T-helper 22 cell (primary cell): ENCODE results near the gene PLXNA4.
"Not testable (repeated sequence)": the region's sequence is repeated elsewhere in the genome, so short reads cannot be mapped to it uniquely, and the experiment has no call there.

Experiments
- DNase-seq: peaks from one replicate; pipeline ENCODE4 v3.0.0-alpha.2; 2020; ENCODE audit warnings: low read depth

Gene PLXNA4

DNA sequence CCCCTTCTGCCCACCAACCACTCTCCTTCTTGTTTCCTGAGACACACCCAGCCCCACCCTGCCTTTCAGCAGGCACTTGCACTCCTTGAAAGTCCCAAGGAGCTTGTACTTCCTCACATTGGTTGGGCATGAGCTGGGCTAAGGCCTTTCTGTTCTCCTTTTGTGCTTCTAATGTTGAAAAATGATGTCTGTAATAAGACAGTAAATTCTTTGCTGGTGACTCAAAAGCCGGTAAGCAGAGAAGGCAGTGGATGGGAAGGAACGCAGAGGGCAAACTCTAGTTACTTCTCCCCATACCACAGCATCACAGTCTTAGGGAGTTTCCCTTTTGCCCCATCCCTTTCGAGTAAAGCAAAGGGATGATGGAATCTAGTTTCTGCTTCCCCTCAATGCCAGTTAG, 185.6 kb downstream of the PLXNA4 start:
- no peak for DNase-seq

DNA sequence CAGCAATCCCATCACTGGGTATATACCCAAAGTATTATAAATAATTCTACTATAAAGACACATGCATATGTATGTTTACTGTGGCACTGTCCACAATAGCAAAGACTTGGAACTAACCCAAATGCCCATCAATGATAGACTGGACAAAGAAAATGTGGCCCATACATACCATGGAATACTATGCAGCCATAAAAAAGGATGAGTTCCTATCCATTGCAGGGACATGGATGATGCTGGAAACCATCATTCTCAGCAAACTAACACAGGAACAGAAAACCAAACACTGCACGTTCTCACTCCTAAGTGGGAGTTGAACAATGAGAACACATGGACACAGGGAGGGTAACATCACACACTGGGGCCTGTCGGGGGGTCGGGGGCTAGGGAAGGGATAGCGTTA, 186.2 kb downstream of the PLXNA4 start:
- not testable (repeated sequence) for DNase-seq

DNA sequence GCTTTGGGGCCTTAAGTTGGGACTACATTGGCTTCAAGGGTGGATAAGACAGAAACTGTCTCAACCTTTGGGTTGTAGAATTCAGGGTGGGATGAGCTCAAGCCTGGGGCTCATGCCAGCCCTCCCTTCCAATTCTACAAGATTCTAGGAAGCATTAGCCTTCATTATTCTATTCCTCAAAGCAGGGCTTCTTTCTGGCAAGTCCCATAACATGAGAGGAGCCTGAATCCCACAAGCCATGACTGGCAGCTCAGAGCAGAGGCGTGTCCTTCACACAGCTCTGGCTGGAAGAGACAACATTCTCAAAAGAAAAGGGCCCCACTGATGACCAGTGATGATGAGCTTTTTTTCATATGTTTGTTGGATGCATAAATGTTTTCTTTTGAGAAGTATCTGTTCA, 187.6 kb downstream of the PLXNA4 start:
- no peak for DNase-seq

DNA sequence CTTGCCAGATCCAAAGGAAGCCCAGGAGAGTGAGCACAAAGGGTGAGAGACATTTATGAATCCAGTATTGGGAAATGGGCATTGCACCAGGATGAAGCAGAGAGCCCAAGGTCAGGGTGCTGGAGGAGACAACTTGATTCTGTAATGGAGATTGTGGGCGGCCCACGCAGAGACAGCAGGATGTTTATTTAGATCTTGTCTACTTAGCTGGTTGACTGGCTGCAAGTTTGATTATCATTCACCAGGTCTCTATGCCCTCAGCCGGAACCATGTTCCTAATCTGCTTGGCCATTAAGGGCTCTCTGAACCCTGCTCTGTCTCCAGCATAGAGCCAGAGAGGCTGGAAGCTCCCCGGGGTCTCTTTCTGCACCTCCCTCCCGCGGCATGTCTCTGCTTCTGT, 188.7 kb downstream of the PLXNA4 start:
- DNase-seq: no peak

DNA sequence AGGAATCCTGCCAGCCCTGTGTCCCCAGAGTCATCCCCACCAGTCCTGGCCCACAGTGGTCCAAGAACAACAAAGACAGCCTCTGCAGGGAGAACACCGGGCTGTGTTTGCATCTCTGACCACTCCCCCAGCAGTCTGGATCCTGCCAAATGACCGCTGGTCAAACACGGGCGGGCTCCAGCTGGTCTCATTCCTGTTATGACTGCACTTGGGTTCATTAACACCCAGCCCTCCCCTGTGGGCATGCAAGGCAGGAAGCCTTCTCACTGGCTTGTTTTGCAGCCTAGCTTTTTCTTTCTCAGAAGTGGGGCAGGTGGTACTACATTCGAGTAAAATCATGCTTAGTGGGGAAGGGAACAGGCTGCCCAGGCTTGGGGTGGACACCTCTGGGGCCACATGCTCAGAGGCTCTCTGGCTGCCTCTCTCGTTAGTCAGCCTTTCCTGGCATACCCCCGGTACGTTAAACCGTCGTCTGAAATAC, 190.0 kb downstream of the PLXNA4 start:
- DNase-seq: no peak

DNA sequence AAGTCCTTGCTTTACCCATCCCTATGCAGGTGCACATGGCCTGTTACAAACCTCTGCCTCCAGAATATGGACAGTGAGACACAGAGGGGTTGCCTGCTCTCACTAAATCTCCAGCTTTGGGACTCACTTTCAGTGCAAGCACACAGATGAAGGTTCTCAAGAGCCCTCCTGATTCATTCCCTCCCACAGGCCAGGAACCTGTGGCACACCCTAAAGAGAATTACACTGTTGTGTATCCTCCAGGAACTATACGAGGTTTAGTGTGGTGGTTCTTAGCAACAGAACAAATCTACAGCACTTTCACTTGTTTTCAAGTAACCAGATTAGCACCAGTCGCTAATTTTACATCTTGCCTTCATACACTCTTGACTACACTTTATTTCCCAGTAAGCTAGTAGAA, 192.3 kb downstream of the PLXNA4 start:
- no peak for DNase-seq

DNA sequence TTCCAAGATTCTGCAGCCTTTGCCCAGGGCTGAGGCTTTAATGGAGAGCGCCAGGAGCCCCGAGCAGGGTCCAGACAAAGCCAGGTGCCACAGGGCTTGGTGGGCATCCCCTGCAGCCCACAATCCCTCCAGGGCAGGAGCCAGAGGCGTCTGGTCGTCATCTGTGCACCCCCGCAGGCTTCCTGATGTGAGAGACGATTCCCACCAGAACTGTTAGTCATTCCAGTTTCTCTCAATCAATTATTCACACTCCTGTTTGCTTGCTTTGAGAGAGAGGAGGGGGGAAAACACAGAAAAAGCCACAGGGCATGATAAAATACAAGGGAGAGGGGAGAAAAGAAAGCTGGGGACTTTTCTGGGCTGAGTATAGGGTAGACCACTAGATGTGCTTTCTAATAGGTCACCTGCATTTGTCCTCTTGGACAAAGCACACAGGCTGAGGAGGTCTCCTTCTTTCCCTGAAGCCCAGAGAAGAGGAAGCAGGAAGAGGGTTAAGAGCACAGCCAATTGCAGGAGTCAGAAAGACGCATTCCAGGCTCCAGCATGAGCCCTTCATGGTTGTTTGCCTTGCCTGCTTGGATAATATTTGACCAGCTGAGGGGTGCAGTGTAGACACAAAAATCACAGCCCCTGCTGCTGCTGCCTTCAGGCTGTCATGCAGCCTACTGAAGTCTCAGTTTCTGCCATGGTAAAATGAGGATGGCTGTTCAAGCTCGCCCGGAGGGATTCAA, 194.4 kb downstream of the PLXNA4 start:
- DNase-seq: no peak

DNA sequence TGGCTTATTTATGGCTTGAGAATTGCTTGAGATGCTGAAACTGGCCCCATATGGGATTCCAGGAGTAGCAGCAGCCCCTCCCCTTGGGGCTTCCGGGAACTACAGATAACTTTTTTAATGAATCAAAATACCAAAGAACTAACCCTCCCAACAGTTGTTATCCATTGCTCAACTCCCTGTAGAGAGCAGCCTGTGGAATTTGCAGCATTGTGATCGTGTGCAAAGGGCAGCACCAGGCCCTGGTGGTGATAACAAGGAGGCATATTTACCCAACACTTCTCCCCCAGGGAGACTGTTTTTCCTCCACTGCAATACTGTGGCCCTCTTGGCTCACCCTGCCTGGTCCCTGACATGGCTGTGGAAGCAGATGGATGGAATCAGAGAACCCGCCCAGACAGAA, 196.2 kb downstream of the PLXNA4 start:
- no peak for DNase-seq

DNA sequence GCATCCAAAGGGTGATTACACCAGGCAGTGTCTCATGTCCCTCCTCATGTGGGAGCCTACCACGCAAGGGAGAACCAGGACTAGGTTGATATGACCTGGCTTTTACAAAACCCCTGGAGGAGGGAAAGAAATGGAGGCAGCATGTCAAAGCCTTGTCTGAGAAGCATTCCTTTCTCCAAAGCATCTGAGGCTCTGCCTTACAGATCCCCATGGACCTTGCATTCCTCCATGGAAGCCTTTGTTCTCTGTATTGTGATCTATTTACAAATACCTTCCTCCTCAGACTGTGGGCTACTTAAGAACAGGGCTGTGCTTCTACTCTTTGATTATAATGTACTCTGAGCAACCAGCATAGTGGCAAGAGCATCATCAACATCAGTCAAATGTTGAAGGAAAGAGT, 197.0 kb downstream of the PLXNA4 start:
- DNase-seq: no peak

DNA sequence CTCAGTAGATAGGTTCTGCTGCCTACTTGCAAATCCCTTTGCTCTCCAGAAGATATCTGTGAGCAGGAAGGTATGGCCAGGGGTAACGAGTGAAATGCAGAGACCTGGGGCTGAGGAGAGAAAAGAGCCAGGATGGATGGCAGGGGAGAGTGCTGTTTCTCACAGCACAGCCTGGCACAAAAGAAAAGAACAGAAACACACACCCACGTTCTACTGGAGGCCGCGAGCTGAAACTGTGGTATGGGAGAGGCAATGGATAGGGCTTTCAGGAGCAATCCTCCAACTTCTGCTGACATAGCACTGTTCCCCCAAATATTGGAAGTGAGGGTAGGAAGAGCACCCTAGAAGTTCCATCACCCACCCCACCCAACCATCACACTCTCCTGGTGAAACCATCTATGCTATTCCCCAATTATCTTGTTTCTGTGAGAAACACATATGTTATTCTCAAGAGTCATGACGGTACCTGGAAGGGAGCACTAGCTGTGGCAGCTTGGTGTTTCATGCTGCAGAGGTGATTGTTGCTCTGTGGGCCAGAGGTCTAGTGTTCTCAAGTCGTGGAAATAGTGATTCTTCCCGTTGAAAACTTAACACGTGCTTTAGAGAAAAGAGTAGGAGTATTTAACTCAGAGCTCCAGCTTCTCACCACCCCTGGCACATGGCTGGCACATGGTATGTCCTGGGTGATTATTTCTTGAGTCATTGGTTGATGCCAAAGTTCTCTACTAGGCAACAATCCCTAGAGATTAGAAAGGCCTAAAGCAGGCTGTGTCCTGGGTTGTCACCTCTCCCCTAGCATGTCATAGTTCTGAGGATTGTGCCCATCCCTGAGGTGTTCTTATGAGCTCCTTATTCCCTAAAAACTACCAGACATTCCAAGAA, 198.3 kb downstream of the PLXNA4 start:
- no peak for DNase-seq

DNA sequence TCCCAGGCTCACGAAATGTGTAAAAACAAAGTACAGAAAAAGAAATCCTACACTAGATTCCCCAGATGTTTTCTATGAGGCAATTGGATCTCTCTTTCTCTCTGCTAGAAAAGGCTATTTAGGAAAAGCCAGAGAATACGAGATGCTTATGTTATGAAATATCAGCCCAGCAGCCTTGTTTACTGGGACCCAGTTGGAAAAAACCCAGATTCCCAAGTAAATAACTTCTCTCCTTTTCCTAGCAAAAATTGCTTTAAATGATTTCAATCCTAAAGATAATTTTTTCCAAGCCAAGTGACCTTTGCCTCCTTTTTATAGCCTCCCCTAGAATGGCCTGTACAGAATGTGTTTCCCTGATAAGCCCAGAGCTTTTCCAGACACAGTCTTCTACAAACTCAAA, 199.3 kb downstream of the PLXNA4 start:
- no peak for DNase-seq

DNA sequence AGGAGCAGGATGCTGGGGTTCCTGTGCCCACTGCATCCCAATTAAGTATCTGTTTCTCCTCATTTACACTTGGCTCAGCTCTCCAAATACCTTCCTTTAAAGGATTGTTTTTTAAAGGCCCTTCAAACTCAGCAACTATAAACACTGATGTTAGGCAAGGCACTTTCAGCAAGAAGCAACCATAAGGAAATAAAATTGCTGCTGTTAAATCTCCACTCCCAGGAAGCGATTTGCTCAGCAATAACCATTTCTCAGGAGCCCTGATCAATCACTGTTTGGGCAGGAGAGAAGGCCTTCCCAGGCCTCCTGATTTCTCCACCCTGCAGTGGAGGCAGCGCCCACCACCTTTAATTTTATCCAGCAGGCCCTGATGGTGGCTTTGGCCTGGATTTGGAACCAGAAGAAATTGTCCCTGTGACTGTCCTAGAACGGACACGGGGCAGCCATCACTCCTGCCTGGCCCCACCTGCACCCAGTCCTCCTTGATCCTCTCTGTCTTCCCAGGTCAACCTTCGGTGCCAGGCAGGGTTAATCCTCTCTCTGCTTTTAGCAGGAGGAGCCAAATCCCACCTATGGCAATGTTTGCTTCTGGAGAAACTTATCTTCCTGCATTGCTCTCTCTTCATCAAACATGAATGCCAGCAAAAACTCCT, 199.8 kb downstream of the PLXNA4 start:
- DNase-seq: no peak

DNA sequence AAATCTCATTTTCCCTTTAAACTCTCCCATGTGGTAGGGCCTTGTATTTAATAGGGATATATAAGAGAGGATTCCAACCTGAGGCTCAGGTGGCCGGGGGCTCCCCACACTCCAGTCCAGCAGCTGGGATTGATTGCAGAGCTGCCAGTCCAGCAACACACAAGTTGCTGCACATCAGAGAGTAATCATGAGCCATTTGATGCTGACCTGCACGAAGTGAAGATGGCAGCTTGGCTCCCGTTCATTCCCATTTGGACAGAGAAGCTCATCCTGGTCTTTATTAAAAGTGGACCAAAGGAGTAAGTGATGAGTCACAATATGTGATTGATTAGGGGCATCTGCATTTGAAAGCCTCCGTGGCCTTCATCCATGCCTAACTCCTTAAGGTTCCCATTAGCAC, 202.4 kb downstream of the PLXNA4 start:
- DNase-seq: no peak

DNA sequence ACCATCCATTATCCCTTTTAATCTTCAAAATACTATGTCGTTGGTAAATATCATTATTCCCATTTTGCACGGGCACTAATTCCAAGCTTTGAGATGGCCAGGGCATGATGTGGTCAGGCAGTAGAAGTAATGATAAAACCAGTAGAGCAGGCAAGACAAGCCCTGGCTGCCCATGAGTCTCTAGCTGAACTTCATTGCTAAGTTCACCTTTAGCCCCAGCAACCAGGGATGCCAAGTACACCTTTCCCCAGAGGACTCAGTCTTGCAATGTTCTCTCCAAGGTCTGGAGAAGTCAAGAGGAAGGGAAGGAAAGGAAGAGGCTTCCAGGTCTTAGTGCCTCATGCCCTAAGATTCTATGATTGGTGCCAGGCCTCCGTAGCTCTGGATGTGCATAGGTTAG, 203.2 kb downstream of the PLXNA4 start:
- no peak for DNase-seq

DNA sequence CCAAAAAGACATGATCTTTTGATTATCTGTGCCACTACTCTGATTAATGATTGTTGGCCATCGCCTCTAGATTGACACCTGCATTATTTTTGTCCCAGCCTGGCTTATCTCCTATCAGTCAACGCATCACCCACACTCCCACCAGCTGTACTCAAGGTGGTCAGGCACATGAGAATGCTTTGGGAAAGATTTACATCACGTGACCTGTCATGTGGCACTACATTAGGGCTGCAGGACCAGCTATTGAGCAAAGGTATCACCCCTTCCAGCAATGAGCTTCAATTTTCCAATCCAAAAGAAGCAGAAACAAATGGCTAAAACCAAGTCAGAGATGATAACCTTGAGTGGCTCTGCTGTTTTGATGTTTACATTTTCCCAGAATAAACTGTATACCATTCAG, 204.3 kb downstream of the PLXNA4 start:
- DNase-seq: no peak

DNA sequence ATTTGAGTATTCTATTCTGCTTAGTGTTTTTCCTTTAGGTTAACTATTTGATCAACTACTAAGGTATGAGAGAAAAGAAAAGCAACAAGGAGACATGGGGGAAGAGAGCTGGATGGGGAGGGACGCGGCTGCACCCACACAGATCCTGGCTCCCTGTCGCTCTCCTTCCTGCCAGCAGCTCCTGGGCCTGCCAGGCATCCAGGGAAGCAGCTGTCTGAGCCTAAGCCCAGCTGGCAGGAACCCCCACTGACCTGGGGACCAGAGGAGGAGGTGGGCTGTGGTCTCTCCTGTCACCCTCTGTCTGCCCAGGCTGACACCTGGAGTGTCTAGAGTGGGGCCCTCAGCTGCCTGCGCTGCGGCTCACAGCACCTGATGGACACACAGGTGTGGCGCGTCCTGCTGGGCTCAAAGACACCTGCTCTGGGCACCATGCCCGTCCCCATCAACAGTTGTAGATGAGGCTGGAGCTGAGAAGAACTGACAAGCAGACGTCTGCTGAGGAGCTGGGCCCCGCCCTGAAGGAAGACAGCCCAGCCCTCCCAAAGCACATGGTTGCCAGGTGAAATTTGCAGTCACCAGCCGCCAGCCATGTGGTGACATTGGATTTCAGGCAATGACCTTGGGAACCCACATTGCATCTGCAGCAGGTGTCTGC, 207.9 kb downstream of the PLXNA4 start:
- DNase-seq: no peak

DNA sequence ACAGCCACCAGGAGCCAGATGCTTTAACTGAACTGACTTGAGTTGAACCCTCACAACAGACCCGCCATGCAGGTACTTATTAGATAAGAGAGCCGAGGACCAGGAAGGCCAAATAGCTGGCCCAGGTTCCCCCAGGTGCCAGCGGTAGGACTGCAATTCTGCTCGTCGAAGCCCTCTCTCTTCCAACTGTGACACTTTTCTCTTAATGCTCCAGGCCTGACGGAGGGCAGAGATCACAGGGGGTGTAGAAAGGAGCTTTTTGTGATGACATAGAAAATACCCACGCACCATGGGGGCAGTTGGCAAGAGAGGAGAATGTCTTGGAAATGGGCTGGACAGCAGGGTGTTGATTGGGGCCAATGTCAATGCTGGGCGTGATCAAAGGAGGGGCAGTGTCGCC, 208.5 kb downstream of the PLXNA4 start:
- no peak for DNase-seq

DNA sequence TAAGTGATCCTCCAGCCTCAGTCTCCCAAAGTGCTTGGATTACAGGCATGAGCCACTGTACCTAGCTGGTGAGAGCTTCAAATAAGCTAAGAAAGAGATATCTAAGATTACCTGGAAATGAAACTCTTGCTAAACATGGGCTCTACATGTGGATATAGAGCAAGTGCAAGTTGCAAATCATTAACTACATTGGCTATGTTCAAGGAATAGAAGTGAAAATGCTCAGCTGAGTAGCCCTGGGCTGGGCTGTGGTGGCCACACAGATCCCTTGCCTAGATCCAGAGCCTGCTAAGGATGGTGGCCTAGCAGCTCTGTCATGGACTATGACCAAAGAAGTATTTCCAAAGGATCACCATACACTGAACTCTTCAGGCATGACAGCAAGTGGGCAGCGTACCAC, 209.3 kb downstream of the PLXNA4 start:
- DNase-seq: no peak

DNA sequence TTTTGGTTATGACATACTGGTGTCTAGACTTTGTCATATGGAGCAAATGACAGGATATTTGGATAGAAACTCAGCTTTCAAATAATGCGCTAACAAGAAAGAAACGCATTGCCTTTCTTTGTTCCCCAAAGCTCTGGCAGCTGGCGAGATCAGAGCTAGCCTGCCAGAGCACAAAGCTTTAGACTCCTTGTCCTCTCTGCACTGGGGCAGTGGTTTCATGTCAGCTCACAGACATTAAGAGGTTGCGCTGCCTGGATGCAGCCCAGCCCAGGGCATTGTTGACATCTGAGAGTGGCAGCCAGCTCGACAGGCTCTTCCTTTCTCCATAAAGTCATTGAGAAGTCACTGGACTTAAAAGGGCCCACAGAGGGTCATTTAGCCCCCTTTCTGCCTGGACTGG, 212.0 kb downstream of the PLXNA4 start:
- DNase-seq: no peak

DNA sequence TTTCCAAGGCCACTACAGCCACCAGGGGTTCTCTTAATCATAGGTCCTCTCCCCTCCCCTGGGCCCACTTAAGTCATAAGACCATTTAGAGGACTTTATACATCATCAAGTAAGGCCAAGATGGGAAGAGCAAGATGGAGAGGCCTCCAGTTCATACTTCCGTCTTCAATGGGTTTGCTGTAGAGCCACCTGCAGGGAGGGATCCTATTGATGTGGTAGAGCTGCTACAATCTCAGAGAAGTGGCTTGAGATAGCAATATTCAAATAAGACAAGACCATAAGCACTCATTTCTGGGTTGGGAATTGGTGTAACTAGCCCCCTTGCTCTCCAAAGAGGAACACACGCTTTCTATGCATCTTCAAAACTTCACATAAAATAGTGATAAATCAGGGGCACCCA, 214.2 kb downstream of the PLXNA4 start:
- no peak for DNase-seq

DNA sequence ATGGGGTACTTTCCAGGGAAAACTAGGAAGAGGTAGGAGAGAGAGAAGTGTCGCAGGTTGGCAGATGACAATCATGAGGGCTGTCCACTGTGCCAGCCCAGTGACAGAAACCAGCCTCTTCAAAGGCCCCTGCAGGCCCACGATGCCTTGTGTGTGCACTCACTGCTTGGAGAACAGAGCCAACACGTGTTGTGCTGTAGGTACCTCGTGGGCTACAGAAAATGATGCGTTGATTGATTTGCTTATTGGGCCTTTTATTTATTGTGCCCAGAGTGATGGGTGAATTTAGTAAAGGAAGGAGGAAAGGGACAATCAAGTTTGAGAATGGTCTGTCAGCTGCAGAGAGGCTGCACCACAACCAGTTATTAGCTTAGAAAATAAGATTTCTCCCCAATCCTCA, 215.1 kb downstream of the PLXNA4 start:
- DNase-seq: no peak

DNA sequence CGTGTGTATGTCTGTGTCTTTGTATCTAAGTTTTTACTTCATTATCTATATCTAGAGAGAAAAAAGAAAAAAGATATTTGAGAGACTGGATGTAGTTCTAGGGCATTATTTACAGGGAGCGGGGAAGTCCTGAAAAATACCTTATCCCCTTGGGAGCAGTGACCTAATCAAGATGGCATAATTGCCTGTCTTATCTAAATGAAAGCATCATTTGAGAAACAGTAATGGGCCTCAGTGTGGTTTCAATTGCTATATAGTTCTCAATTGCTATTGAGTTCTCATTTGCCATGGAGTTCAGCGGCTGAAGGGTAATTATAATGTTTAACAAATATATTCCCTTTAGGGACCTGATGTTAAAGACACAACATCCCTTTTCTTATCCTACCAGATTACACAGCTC, 216.5 kb downstream of the PLXNA4 start:
- no peak for DNase-seq
